ACC112 (cell line): ENCODE measurements around the gene TMEM97.
"Not testable (repeated sequence)": the region's sequence is repeated elsewhere in the genome, so short reads cannot be mapped to it uniquely, and the experiment has no call there.

Experiments
- H2AFZ ChIP-seq: fragments of 200-600 bp; sonication (generic); one replicate; pipeline ENCODE4 v1.6.0; 2017; ENCODE audit warnings: antibody characterized with exemption, low read length; ENCODE audit not compliant: unreplicated experiment
- H3K27ac ChIP-seq: fragments of 200-600 bp; sonication (generic); 2 replicates; pipeline ENCODE4 v1.5.1; 2014; ENCODE audit warnings: low read depth, mild to moderate bottlenecking, antibody characterized with exemption, low read length, moderate library complexity
- H3K27me3 ChIP-seq: fragments of 200-600 bp; sonication (generic); 2 replicates; pipeline ENCODE4 v1.6.1; 2014; ENCODE audit warnings: mild to moderate bottlenecking, antibody characterized with exemption, low read length, moderate library complexity, mixed read lengths; ENCODE audit not compliant: insufficient read depth
- H3K36me3 ChIP-seq: fragments of 200-600 bp; sonication (generic); 2 replicates; pipeline ENCODE4 v1.6.1; 2016; ENCODE audit warnings: mild to moderate bottlenecking, antibody characterized with exemption, low read length, moderate library complexity, mixed read lengths; ENCODE audit not compliant: insufficient read depth
- H3K4me1 ChIP-seq: fragments of 200-600 bp; sonication (generic); one replicate; pipeline ENCODE4 v1.6.1; 2016; ENCODE audit warnings: low read length, mixed read lengths; ENCODE audit not compliant: insufficient read depth, unreplicated experiment, control insufficient read depth
- H3K4me3 ChIP-seq: fragments of 200-600 bp; sonication (generic); 2 replicates; pipeline ENCODE4 v1.5.1; 2014; ENCODE audit warnings: mild to moderate bottlenecking, low read depth, low read length
- H3K79me2 ChIP-seq: fragments of 200-600 bp; sonication (generic); one replicate; pipeline ENCODE4 v1.6.0; 2016; ENCODE audit warnings: low read length; ENCODE audit not compliant: control insufficient read depth, unreplicated experiment, insufficient read depth

TMEM97 gene

DNA sequence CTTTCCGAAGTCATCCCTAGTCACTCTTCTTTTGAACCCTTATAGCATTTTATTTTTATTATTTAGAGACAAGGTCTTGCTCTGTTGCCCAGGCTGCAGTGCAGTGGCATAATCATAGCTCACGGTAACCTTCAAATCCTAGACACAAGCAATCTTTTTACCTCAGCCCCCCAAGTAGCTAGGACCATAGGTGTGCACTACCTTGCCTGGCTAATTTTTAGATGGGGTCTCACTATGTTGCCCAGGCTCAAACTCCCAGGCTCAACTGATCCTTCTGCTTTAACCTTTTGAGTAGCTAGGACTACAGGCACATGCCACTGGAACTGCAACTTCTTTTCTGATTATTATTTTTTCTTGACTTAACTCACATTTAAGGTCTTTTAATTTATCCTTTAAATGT lies 33.0 kb upstream of the TMEM97 start:
- Histone ChIP-seq H3K27ac (no peak overlapping the region), H3K36me3 (no peaks in the 10 kb centered on the region), H3K79me2 (no peaks in the 10 kb centered on the region), H3K27me3 (no peaks in the 10 kb centered on the region), H2AFZ (no peak overlapping the region), H3K4me1 (peaks cover 14% of the 10 kb centered on the region), H3K4me3 (no peak overlapping the region)

DNA sequence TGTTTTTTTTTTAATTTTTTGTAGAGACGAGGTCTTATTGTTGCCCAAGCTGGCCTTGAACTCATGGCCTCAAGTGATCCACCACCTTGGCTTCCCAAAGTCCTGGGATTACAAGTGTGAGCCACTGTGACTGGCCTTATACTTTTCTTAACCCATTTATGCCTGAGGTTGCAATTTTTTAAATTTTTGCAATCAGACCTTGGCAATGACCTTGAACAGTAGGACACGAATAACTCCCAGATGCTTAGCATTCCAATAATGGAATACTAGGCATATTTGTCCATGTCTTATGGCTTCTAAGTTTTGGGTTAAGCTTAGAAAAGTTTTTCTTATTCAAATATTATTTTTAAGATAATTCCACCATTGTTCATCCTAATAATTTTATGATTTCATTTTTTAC lies 28.3 kb upstream of the TMEM97 start:
- H3K27me3 ChIP-seq = no peaks in the 10 kb centered on the region
- H3K27ac ChIP-seq = no peak overlapping the region
- H3K79me2 ChIP-seq = no peaks in the 10 kb centered on the region
- no peaks in the 10 kb centered on the region for H3K36me3 ChIP-seq
- H2AFZ ChIP-seq = no peak overlapping the region
- no peak overlapping the region for H3K4me3 ChIP-seq
- no peaks in the 10 kb centered on the region for H3K4me1 ChIP-seq

DNA sequence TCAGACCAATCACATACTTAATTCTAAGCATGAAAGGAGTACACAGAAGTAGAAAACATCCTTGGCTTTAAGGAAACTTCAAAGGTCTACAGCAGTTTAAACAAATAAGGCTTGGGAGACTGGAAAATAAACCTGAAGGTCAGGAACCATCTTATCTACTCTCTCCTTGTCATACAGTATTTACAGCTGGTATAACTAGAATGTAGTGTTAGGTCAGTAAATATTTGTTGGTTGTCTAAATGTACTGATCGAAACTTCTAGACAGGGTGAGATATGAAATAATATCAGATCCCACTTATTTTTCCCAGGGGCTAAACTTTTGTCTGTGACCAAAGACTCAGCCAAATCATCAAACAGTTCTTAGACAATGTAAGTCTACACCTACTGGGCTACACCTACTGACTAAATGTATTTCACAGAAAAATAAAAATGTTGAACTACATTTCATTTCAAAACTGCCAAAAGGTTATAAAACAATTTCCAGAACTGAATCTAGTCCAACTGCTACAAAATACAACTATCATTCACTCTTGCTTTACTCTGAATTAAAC lies 27.1 kb upstream of the TMEM97 start:
- H3K27ac ChIP-seq = no peak overlapping the region
- H3K79me2 ChIP-seq = no peaks in the 10 kb centered on the region
- H3K27me3 ChIP-seq = no peaks in the 10 kb centered on the region
- no peak overlapping the region for H3K4me3 ChIP-seq
- no peaks in the 10 kb centered on the region for H3K4me1 ChIP-seq
- no peaks in the 10 kb centered on the region for H3K36me3 ChIP-seq
- no peak overlapping the region for H2AFZ ChIP-seq

DNA sequence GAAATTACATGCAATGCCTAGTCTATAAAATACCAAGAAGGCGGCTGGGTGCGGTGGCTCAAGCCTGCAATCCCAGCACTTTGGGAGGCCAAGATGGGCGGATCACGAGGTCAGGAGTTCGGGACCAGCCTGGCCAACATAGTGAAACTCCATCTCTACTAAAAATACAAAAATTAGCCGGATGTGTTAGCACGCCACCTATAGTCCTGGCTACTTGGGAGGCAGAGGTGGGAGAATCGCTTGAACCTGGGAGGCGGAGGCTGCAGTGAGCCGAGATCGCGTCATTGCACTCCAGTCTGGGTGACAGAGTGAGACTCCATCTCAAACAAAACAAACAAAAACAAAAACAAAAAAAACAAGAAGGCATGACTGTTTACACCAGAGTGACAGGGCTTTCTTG lies 26.1 kb upstream of the TMEM97 start:
- H3K27me3 ChIP-seq, H3K79me2 ChIP-seq, H3K36me3 ChIP-seq, H3K4me3 ChIP-seq, H3K27ac ChIP-seq, H2AFZ ChIP-seq, H3K4me1 ChIP-seq: not testable (repeated sequence)

DNA sequence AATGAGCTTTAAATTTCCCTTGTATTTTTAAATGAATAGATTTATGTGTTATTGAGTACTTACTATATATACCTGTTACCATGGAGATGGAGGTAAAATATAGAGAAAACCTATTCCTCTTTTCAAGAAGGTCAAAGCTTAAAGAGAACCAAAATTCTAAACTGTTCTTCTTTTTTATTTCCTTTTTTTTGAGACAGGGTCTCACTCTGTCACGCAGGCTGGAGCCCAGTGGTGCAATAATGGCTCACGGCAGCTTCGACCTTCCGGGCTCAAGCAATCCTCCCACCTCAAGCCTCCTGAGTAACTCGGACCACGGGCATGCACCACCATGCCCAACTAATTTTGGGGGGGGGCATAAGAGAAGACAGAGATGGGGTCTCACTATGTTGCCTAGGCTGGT lies 25.0 kb upstream of the TMEM97 start:
- Histone ChIP-seq H3K27me3 (no peaks in the 10 kb centered on the region), H3K4me3 (no peak overlapping the region), H2AFZ (no peak overlapping the region), H3K36me3 (no peaks in the 10 kb centered on the region), H3K27ac (no peak overlapping the region), H3K79me2 (no peaks in the 10 kb centered on the region), H3K4me1 (no peaks in the 10 kb centered on the region)

DNA sequence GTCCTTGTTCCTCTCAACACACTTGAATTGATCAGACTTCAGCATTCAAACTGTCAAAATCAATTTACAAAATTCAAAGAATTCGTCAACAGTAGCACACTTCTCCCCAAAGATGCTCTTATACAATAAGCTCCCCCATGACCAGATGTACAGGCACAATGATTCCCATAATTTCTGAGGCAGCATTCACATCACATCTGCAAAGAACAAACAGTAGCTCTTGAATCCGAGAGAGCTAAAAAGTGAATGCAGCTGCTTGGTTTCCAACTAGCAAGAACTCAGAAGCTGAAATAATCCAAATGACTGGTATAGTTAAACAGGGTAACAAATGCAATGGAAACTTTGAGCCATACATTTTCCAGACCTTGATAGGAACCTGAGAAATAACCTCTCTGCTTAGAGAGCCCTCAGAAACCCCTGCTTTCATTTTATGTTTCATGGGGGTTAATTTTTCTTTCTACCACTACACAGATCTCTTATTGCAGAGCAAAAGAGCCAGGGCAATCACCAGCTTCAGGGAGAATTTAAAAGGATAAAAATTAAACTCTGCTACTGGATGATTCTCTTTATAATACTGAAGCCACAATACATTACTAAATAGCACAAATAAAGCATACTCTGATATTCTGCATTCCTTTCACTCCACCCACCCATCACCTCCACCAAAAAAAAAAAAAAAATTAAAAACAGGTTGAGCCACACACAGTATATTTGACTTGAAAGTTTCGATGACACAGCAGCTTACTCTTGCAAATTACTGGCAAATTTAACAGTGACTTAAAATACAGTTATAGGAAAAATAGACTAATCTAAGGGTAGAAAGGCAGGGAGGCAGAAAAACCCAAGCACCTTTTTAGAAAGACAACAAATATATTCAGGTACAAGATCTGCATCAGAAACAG lies 23.1 kb upstream of the TMEM97 start:
- Histone ChIP-seq H3K4me3 (no peak overlapping the region), H2AFZ (no peak overlapping the region), H3K27ac (no peak overlapping the region), H3K79me2 (no peaks in the 10 kb centered on the region), H3K36me3 (no peaks in the 10 kb centered on the region), H3K27me3 (no peaks in the 10 kb centered on the region), H3K4me1 (no peaks in the 10 kb centered on the region)

DNA sequence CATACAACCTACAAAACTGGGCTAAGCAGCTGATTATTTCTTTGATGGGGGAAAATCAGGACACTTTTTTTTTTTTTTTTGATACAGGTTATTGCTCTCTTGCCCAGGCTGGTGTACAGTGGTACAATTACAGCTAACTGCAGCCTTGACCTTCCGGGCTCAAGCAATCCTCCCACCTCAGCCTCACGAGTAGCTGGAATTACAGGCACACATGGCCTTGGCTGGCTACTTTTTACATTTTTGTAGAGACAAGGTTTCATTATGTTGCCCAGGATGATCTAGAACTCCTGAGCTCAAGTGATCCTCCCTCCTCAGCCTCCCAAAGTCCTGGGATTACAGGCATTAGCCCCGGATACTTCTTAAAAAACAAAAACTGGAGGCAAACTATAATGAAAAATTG lies 20.6 kb upstream of the TMEM97 start:
- Histone ChIP-seq H3K27ac (no peak overlapping the region), H3K79me2 (no peaks in the 10 kb centered on the region), H3K4me3 (no peak overlapping the region), H3K27me3 (no peaks in the 10 kb centered on the region), H3K36me3 (no peaks in the 10 kb centered on the region), H2AFZ (no peak overlapping the region), H3K4me1 (no peaks in the 10 kb centered on the region)

DNA sequence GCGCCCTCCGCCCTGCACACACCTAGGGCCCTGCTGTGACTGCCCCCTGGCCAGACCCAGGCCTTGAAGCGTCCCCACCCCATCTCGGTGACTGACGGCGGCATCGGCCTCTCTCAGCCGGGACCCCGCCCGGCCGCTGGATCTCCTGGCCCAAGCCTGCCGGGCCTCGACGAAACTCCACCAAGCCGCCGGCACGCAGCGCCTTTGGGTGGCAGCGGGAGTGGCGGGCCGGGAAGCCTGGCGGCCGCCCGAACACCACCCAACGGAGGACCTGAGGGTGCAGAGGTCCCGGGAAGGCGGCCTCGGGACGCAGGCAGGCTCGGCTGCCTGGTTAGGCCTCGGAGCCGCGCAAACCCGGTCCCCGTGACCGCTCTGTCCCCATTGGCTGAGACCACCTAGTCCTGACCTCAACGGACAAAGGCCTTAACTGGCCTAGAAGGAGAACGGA lies 12.0 kb upstream of the TMEM97 start:
- Histone ChIP-seq H3K27me3 (no peaks in the 10 kb centered on the region), H2AFZ (no peak overlapping the region), H3K27ac (no peak overlapping the region), H3K36me3 (no peaks in the 10 kb centered on the region), H3K79me2 (no peaks in the 10 kb centered on the region), H3K4me1 (no peaks in the 10 kb centered on the region), H3K4me3 (no peak overlapping the region)

DNA sequence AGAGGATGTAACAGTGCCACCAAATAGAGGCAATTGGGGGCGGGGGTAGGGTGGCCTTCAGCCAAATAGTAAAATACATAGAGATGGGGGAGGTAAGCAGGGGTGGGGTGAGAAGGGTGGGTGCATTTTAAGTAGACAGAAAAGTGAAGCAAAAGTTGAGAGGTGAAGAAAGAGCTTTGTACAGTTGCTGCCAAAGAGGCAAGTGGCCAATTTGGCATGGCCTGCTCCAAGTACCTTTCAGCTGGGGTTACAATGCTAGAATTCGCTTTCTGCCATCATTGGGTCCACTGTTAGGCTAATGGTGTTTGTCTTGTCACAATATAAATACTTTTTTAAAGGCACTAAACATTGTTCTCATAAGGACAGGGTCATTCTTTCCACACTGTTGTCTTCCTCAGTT lies 5.2 kb upstream of the TMEM97 start:
- H3K4me3 ChIP-seq = no peak overlapping the region
- no peaks in the 10 kb centered on the region for H3K79me2 ChIP-seq
- H3K36me3 ChIP-seq = no peaks in the 10 kb centered on the region
- peaks cover 3% of the 10 kb centered on the region for H3K4me1 ChIP-seq
- no peak overlapping the region for H2AFZ ChIP-seq
- H3K27ac ChIP-seq = no peak overlapping the region
- no peaks in the 10 kb centered on the region for H3K27me3 ChIP-seq

DNA sequence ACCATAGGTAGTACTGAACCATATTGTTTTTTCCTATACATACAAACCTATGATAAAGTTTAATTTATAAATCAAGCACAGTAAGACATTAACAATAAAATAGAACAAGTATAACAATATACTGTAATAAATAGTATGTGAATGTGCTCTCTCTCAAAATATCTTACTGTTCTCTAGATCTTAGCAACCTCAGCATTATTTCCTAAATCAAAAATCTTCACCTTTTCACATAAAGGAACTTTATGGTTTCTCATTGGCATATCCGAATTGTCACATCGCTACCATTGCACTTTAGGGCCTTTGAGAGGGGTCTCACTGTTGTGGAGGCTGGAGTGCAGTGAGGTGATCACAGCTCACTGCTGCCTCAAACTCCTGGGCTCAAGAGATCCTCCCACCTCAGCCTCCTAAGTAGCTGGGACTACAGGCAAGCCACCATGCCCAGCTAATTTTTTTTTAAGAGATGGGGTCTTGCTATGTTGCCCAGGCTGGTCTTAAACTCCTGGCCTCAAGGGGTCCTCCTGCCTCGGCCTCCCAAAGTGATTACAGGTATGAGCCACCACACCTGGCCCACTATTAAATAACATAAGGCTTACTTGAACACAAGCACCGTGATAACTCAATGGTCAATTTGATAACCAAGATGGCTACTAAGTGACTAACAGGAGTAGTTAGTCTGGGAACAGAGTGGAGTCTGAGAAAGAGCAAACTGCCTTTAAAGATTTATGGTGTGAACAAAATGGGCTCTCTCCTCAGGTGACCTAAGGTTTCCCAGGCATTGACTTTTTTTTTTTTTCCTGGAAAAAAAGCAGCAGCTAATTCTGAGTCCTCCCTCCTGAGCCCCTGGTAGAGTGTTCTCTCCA lies 2.9 kb upstream of the TMEM97 start:
- no peak overlapping the region for H3K4me3 ChIP-seq
- peaks cover 6% of the 10 kb centered on the region for H3K79me2 ChIP-seq
- H3K36me3 ChIP-seq = no peaks in the 10 kb centered on the region
- no peaks in the 10 kb centered on the region for H3K27me3 ChIP-seq
- H3K27ac ChIP-seq = no peak overlapping the region
- peaks cover 10% of the 10 kb centered on the region for H3K4me1 ChIP-seq
- H2AFZ ChIP-seq = no peak overlapping the region
